GM06990 (cell line): Measurements from ENCODE around the gene HMCN1.
"Not testable (repeated sequence)": the region's sequence is repeated elsewhere in the genome, so short reads cannot be mapped to it uniquely, and the experiment has no call there.

Source experiments
- DNase-seq: peaks from one replicate; pipeline ENCODE4 v3.0.0-alpha.2; 2011; ENCODE audit not compliant: insufficient read length; ENCODE audit errors: extremely low read depth
- H3K27me3 ChIP-seq: replicated peaks from 2 replicates; pipeline ENCODE4 v1.6.0; 2011; ENCODE audit warnings: low read length; ENCODE audit not compliant: control insufficient read depth, insufficient read depth
- H3K36me3 ChIP-seq: 2 replicates; pipeline ENCODE4 v1.5.1; 2011; ENCODE audit warnings: low read length; ENCODE audit not compliant: control insufficient read depth, insufficient read depth
- H3K4me3 ChIP-seq: replicated peaks from 2 replicates; pipeline ENCODE4 v1.5.1; 2011; ENCODE audit warnings: low read depth, mild to moderate bottlenecking, control low read depth, low read length
- CTCF ChIP-seq: IDR thresholded peaks from 2 replicates; pipeline ENCODE4 v1.5.1; 2011; ENCODE audit warnings: low read length, control low read depth, mild to moderate bottlenecking, inconsistent platforms; ENCODE audit not compliant: insufficient read depth, poor library complexity, severe bottlenecking

HMCN1 gene

GRCh38 chr1:185792040-185792439, 57.8 kb downstream of the HMCN1 start:
- no peaks in the 10 kb centered on the region for H3K27me3 ChIP-seq
- TF ChIP-seq CTCF: no peak
- H3K4me3 ChIP-seq: no peak overlapping the region
- no peaks in the 10 kb centered on the region for H3K36me3 ChIP-seq
- DNase-seq: no peak

GRCh38 chr1:185794495-185794894, 60.3 kb downstream of the HMCN1 start:
- H3K36me3 ChIP-seq, H3K4me3 ChIP-seq, H3K27me3 ChIP-seq, DNase-seq: not testable (repeated sequence)

- Histone ChIP-seq H3K4me3 (no peak overlapping the region), H3K27me3 (no peaks in the 10 kb centered on the region), H3K36me3 (no peaks in the 10 kb centered on the region)
- no peak for DNase-seq
- no peak for TF ChIP-seq CTCF
Measured at GRCh38 chr1:185795181-185795580, 61.0 kb downstream of the HMCN1 start.

GRCh38 chr1:185798505-185798904, 64.3 kb downstream of the HMCN1 start:
- TF ChIP-seq CTCF: no peak
- no peaks in the 10 kb centered on the region for H3K36me3 ChIP-seq
- no peak overlapping the region for H3K4me3 ChIP-seq
- DNase-seq: no peak
- H3K27me3 ChIP-seq: no peaks in the 10 kb centered on the region

GRCh38 chr1:185803241-185803640, 69.0 kb downstream of the HMCN1 start:
- H3K4me3 ChIP-seq: no peak overlapping the region
- no peak for DNase-seq
- no peaks in the 10 kb centered on the region for H3K27me3 ChIP-seq
- no peaks in the 10 kb centered on the region for H3K36me3 ChIP-seq
- no peak for TF ChIP-seq CTCF

GRCh38 chr1:185804206-185804605, 70.0 kb downstream of the HMCN1 start:
- TF ChIP-seq CTCF: no peak
- H3K36me3 ChIP-seq: no peaks in the 10 kb centered on the region
- no peak overlapping the region for H3K4me3 ChIP-seq
- no peaks in the 10 kb centered on the region for H3K27me3 ChIP-seq
- no peak for DNase-seq
